ENCODE results near the gene MLPH. TPM values are rescaled to one million over a fixed set of nuclear protein-coding genes. Genes with fewer than 3 reads are reported as not detected.
A peak's percentile ranks its signal among the peaks of the same experiment; 100 is the strongest.

The MLPH gene
- total RNA-seq, 1 donor from 2014 or later = 34.6 TPM

DNA sequence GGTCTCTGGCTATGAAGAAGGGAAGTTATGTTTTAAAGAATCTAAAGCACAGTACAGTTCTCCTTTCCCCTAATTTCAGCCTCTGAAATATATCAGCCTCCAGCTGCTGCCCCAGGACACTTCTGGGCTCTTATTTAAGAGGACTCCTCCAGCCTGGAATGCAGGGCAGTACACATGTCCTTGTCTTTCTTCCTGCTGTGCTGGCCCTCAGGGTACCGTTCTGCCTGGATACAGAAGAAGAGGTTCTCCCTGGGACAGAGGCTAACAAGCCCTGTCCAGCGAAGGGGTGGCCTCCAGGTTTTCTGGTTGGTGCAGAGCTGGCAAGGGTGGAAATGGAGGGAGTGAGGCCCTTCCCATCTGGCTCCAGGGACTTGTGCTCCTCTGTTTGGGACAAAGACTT, 22.1 kb downstream of the MLPH start:
- H3K36me3 ChIP-seq = no peaks in the 10 kb centered on the region
- H3K4me3 ChIP-seq = no peak overlapping the region
- no peaks in the 10 kb centered on the region for H3K9me3 ChIP-seq
- DNase-seq (ENCODE audit: extremely low spot score in 2 of 2) = no peak
- H3K4me1 ChIP-seq = peaks cover 46% of the 10 kb centered on the region
- peak overlapping the region; percentile 88 for H3K27ac ChIP-seq
- H3K27me3 ChIP-seq = no peaks in the 10 kb centered on the region
- intact Hi-C loops (cut with DNase I) = no loop called here
- no peak for TF ChIP-seq POLR2A (IDR thresholded peaks at IDR 0.05)
- TF ChIP-seq, protein P1, sequence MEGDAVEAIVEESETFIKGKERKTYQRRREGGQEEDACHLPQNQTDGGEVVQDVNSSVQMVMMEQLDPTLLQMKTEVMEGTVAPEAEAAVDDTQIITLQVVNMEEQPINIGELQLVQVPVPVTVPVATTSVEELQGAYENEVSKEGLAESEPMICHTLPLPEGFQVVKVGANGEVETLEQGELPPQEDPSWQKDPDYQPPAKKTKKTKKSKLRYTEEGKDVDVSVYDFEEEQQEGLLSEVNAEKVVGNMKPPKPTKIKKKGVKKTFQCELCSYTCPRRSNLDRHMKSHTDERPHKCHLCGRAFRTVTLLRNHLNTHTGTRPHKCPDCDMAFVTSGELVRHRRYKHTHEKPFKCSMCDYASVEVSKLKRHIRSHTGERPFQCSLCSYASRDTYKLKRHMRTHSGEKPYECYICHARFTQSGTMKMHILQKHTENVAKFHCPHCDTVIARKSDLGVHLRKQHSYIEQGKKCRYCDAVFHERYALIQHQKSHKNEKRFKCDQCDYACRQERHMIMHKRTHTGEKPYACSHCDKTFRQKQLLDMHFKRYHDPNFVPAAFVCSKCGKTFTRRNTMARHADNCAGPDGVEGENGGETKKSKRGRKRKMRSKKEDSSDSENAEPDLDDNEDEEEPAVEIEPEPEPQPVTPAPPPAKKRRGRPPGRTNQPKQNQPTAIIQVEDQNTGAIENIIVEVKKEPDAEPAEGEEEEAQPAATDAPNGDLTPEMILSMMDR (IDR thresholded peaks at IDR 0.05) = no peak
- no peak for TF ChIP-seq POLR2AphosphoS5 (IDR thresholded peaks at IDR 0.05; ENCODE audit: insufficient read depth in 1 of 2, low read depth in 1 of 2)

DNA sequence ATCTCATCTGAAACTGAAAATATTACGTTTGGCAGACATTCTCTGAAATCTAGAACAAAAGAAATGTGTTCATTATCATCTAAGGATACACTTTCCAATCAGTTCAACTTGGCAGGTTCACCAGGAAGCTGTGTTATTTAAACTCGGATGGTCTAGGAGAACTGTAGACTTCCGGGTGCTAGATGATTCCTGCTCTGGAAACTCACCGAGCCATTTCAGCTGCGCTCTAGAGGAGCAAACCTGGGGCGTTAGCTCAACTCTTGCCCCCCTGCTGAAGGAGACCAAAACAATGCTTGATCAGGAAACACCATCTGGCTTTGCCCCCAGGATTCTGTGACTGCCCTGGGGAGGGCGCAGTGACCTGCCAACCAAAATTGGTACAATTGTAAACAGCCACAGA, 22.9 kb downstream of the MLPH start:
- no peak for TF ChIP-seq POLR2A (IDR thresholded peaks at IDR 0.05)
- TF ChIP-seq, protein P1 (IDR thresholded peaks at IDR 0.05) = no peak
- no peak for TF ChIP-seq POLR2AphosphoS5 (IDR thresholded peaks at IDR 0.05; ENCODE audit: insufficient read depth in 1 of 2, low read depth in 1 of 2)
- DNase-seq (ENCODE audit: extremely low spot score in 2 of 2) = no peak
- Histone ChIP-seq H3K4me3 (no peak overlapping the region), H3K27ac (peak overlapping the region; percentile 88), H3K36me3 (no peaks in the 10 kb centered on the region), H3K4me1 (peaks cover 54% of the 10 kb centered on the region), H3K9me3 (no peaks in the 10 kb centered on the region), H3K27me3 (no peaks in the 10 kb centered on the region)
- intact Hi-C loops (cut with DNase I) = loop anchor here (10.0 kb wide), 1 partner anchor 235 kb away; no protein-coding TSS in a partner anchor

DNA sequence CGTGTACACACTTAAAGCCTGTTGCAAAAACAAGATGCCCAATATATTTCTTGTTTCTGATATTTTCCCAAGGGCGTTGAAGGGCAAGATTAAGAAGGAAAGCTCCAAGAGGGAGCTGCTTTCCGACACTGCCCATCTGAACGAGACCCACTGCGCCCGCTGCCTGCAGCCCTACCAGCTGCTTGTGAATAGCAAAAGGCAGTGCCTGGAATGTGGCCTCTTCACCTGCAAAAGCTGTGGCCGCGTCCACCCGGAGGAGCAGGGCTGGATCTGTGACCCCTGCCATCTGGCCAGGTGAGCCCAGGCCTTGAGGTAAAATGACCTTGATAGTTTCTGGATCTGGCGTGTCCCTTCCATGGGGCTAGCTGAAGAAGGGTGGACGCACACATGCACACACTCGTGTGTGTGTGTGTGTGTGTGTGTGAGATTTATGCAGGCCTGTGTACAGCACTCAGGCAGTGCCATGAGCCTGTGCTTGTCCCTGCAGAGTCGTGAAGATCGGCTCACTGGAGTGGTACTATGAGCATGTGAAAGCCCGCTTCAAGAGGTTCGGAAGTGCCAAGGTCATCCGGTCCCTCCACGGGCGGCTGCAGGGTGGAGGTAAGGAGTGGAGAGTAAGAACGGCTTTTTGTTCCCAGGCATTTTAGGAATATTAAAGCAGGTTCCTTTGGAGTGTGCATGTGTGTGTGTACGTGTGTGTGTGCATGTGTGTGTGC, 23.6 kb downstream of the MLPH start:
- Histone ChIP-seq H3K4me3 (no peak overlapping the region), H3K36me3 (no peaks in the 10 kb centered on the region), H3K27ac (peak overlapping the region; percentile 88), H3K9me3 (no peaks in the 10 kb centered on the region), H3K4me1 (peaks cover 61% of the 10 kb centered on the region), H3K27me3 (no peaks in the 10 kb centered on the region)
- TF ChIP-seq, protein P1 (IDR thresholded peaks at IDR 0.05) = no peak
- no peak for TF ChIP-seq POLR2A (IDR thresholded peaks at IDR 0.05)
- no peak for TF ChIP-seq POLR2AphosphoS5 (IDR thresholded peaks at IDR 0.05; ENCODE audit: insufficient read depth in 1 of 2, low read depth in 1 of 2)
- no peak for DNase-seq (ENCODE audit: extremely low spot score in 2 of 2)
- intact Hi-C loops (cut with DNase I) = loop anchor here (10.0 kb wide), 1 partner anchor 234 kb away; no protein-coding TSS in a partner anchor

DNA sequence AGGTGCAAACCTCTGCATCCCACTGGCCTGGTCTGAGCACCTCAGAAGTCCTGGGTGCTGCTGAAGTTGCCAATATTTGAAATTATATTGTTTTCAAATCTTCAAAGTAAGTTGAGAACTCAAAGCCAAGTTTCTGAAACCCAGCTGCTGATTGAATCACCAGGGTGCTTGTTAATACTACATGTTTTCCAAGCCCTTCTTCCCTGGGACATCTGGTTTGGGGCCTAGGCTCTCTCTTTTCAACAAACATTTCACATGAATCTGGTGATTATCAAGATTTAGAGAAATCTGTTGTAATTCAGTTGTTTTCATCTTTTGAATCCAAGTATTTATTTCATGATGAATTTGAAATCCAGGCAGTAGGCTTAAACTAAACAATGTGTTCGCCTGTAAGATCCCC, 24.4 kb downstream of the MLPH start:
- H3K36me3 ChIP-seq = no peaks in the 10 kb centered on the region
- intact Hi-C loops (cut with DNase I) = loop anchor here (10.0 kb wide), 1 partner anchor 233 kb away; no protein-coding TSS in a partner anchor
- H3K4me1 ChIP-seq = peaks cover 61% of the 10 kb centered on the region
- H3K27me3 ChIP-seq = no peaks in the 10 kb centered on the region
- no peak for DNase-seq (ENCODE audit: extremely low spot score in 2 of 2)
- TF ChIP-seq, protein P1 (IDR thresholded peaks at IDR 0.05) = no peak
- peak in 1 of 2 donors; percentile 64 for TF ChIP-seq POLR2AphosphoS5 (IDR thresholded peaks at IDR 0.05; ENCODE audit: insufficient read depth in 1 of 2, low read depth in 1 of 2)
- TF ChIP-seq POLR2A (IDR thresholded peaks at IDR 0.05) = no peak
- H3K27ac ChIP-seq = peak overlapping the region; percentile 88
- no peak overlapping the region for H3K4me3 ChIP-seq
- no peaks in the 10 kb centered on the region for H3K9me3 ChIP-seq

DNA sequence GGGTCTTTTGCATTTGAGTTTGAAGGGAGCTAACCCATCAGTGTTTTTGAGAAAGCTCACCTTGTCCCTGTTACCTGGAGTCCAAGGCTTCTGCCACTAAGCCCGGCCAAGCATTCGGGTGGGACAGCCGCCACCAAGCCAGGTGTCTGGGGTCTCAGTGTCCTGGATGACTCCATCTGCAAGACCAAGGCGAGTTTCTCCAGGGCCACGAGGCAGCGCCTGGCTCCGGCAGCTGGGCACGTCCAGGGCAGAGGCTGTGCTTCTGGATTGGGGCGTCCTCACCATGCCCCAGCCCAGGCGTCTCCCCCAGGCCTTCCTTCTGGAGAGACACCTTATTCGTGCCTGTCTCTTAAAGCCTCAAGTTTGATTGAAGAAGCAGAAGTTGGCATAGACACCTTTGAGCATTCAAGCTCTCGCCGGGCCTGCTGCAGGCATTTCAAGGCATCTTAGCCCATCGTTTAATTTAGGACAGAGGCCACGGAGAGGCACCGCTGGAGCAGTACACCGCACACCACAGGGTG, 24.9 kb downstream of the MLPH start:
- DNase-seq (ENCODE audit: extremely low spot score in 2 of 2) = no peak
- TF ChIP-seq POLR2A (IDR thresholded peaks at IDR 0.05) (no peak), POLR2AphosphoS5 (IDR thresholded peaks at IDR 0.05; ENCODE audit: insufficient read depth in 1 of 2, low read depth in 1 of 2) (no peak)
- TF ChIP-seq, protein P1 (IDR thresholded peaks at IDR 0.05) = no peak
- intact Hi-C loops (cut with DNase I) = loop anchor here (2.0 to 10.0 kb wide), 2 partner anchors 61 to 233 kb away; no protein-coding TSS in a partner anchor
- no peaks in the 10 kb centered on the region for H3K36me3 ChIP-seq
- no peaks in the 10 kb centered on the region for H3K9me3 ChIP-seq
- peak overlapping the region; percentile 88 for H3K27ac ChIP-seq
- no peaks in the 10 kb centered on the region for H3K27me3 ChIP-seq
- peaks cover 61% of the 10 kb centered on the region for H3K4me1 ChIP-seq
- H3K4me3 ChIP-seq = no peak overlapping the region
